ENCODE results near the gene AKR1C8.
"Not testable (repeated sequence)": the region's sequence is repeated elsewhere in the genome, so short reads cannot be mapped to it uniquely, and the experiment has no call there.

AKR1C8 gene

DNA sequence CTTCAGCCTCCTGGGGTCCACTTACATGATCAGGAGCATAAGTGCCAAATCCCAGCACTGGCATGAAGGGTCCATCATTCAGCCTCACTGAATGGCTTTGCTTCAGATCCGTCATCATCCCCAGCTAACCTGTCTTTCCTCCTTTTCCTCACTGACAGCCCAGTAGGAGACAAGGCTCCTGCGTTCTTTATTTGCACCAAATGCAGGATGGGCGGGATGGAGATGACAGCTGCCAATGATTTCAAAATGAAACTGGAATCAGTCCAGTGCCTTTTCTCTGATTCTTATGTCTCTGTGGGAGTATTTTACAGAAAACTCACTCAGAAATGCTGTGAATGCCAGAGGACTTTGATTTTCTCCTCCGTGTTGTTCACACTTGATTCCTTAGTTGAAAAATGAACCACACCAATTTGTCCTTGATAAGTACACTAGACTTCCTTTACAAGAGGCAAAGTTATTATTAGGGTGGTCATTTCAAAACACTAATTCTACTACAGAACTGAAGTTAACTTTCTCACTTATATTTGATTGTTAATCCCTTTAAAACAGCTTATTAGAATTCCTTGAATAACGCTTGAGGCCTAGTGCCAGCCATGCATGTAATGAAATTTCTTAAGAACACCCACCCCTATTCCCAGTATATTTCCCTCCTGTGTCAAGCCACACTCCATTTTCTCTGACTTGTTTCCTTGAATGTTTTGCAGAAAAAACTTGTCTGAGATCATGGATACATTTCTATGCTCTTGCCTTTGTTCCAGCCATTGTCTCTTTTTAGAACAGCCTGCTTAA is at the start of gene AKR1C8:
Gene AKR1C8 (minus strand): TSS at position 164 of the 789 bp plus-strand sequence. CDS start 46 bp downstream, at position 118.
- H3K4me1 ChIP-seq (ENCODE audit: insufficient read depth, poor library complexity, severe bottlenecking) = no peaks in the 10 kb centered on the region
- TF ChIP-seq, protein P1, sequence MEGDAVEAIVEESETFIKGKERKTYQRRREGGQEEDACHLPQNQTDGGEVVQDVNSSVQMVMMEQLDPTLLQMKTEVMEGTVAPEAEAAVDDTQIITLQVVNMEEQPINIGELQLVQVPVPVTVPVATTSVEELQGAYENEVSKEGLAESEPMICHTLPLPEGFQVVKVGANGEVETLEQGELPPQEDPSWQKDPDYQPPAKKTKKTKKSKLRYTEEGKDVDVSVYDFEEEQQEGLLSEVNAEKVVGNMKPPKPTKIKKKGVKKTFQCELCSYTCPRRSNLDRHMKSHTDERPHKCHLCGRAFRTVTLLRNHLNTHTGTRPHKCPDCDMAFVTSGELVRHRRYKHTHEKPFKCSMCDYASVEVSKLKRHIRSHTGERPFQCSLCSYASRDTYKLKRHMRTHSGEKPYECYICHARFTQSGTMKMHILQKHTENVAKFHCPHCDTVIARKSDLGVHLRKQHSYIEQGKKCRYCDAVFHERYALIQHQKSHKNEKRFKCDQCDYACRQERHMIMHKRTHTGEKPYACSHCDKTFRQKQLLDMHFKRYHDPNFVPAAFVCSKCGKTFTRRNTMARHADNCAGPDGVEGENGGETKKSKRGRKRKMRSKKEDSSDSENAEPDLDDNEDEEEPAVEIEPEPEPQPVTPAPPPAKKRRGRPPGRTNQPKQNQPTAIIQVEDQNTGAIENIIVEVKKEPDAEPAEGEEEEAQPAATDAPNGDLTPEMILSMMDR (IDR thresholded peaks at IDR 0.05; ENCODE audit: poor library complexity, severe bottlenecking) = no peak
- no peak within 1 kb of the TSS for H3K27ac ChIP-seq (ENCODE audit: poor library complexity, severe bottlenecking)
- DNase-seq (ENCODE audit: low spot score) (no peak), ATAC-seq (ENCODE audit: low read depth) (no peak)
- H3K9me3 ChIP-seq (ENCODE audit: severe bottlenecking) = no peaks in the 10 kb centered on the region
- no peak within 1 kb of the TSS for H3K4me3 ChIP-seq (ENCODE audit: severe bottlenecking)
- no peaks in the 10 kb centered on the region for H3K36me3 ChIP-seq (ENCODE audit: low read depth)
- no peaks in the 10 kb centered on the region for H3K27me3 ChIP-seq (ENCODE audit: insufficient read depth, poor library complexity, severe bottlenecking)

DNA sequence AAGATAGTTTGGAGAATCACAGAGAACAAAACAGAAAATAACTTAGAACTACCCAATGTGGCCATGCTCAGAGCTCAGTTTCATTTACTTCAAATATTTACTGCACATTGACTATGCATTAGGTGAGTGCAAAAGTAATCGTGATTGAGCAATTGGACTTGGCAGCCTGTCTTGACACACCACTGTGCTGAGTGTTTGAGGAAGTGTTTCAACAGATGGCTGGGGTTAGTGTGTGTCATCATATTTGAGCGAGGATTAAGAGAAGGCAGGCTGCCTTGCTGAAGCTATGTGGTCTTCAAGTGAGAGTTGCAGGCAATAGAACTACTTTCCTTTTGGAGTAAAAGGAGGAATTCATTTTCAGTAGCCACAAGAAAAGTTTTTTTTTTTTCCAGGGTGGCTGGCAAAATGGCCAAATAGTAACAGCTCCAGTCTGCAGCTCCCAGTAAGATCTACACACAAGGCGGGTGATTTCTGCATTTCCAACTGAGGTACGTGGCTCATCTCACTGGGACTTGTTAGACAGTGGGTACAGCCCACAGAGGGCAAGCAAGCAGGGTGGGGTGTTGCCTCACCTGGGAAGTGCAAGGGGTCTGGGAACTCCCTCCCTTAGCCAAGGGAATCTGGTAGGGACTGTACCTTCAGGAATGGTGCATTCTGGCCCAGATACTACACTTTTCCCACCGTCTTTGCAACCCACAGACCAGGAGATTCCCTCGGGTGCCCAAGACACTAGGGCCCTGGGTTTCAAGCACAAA is 49.3 kb upstream of the AKR1C8 start:
- no peaks in the 10 kb centered on the region for H3K27me3 ChIP-seq (ENCODE audit: insufficient read depth, poor library complexity, severe bottlenecking)
- peak; percentile 100 for ATAC-seq (ENCODE audit: low read depth)
- H3K9me3 ChIP-seq (ENCODE audit: severe bottlenecking) = no peaks in the 10 kb centered on the region
- no peaks in the 10 kb centered on the region for H3K36me3 ChIP-seq (ENCODE audit: low read depth)
- no peak for DNase-seq (ENCODE audit: low spot score)
- H3K4me3 ChIP-seq (ENCODE audit: severe bottlenecking) = no peak overlapping the region
- peaks cover 4% of the 10 kb centered on the region for H3K4me1 ChIP-seq (ENCODE audit: insufficient read depth, poor library complexity, severe bottlenecking)
- no peak overlapping the region for H3K27ac ChIP-seq (ENCODE audit: poor library complexity, severe bottlenecking)
- TF ChIP-seq, protein P1 (IDR thresholded peaks at IDR 0.05; ENCODE audit: poor library complexity, severe bottlenecking) = no peak

DNA sequence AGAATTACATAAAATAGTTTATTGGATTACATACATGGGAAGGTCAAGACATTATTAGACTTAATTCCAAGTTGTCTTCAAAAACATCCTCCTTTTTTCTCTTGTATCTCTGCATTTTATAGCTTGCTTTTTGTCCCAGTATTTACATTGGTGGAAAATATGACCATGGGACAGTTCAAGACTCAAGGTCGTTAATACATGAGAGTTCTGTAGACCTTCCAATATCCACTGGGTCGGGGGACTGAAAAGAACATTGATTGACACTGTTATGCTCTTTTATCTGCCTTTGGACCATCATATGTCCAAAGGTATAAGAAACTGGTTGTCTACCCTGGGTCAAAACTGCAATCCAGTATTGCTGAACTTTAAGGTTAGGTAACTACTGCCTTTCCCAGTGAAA is 48.4 kb upstream of the AKR1C8 start:
- peaks cover 4% of the 10 kb centered on the region for H3K4me1 ChIP-seq (ENCODE audit: insufficient read depth, poor library complexity, severe bottlenecking)
- H3K36me3 ChIP-seq (ENCODE audit: low read depth) = no peaks in the 10 kb centered on the region
- no peak overlapping the region for H3K27ac ChIP-seq (ENCODE audit: poor library complexity, severe bottlenecking)
- TF ChIP-seq, protein P1 (IDR thresholded peaks at IDR 0.05; ENCODE audit: poor library complexity, severe bottlenecking) = no peak
- no peaks in the 10 kb centered on the region for H3K27me3 ChIP-seq (ENCODE audit: insufficient read depth, poor library complexity, severe bottlenecking)
- H3K4me3 ChIP-seq (ENCODE audit: severe bottlenecking) = no peak overlapping the region
- DNase-seq (ENCODE audit: low spot score) (no peak), ATAC-seq (ENCODE audit: low read depth) (no peak)
- no peaks in the 10 kb centered on the region for H3K9me3 ChIP-seq (ENCODE audit: severe bottlenecking)

DNA sequence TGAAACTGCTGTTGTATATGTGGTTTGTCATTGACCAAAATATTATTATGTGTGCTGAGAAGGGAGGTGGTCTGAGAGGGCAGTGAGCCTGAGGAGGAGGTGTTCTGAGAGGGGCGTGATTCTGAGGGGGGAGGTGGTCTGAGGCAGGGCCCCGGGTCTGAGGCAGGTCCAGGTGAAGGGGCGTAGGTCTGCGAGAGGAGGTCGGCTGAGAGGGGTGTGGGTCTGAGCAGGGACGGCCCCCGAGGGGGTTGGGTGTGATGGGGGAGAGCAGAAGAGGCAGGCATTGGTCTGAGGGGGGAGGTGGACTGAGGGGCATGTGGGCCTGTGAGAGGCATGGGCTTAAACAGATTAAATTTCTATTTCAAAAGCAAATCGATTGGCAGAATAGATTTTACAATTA is 44.1 kb upstream of the AKR1C8 start:
- DNase-seq (ENCODE audit: low spot score) = no peak
- Histone ChIP-seq H3K36me3 (ENCODE audit: low read depth) (no peaks in the 10 kb centered on the region), H3K27me3 (ENCODE audit: insufficient read depth, poor library complexity, severe bottlenecking) (no peaks in the 10 kb centered on the region), H3K4me3 (ENCODE audit: severe bottlenecking) (no peak overlapping the region), H3K27ac (ENCODE audit: poor library complexity, severe bottlenecking) (no peak overlapping the region), H3K4me1 (ENCODE audit: insufficient read depth, poor library complexity, severe bottlenecking) (no peaks in the 10 kb centered on the region), H3K9me3 (ENCODE audit: severe bottlenecking) (no peaks in the 10 kb centered on the region)
- ATAC-seq (ENCODE audit: low read depth) = no peak
- TF ChIP-seq, protein P1 (IDR thresholded peaks at IDR 0.05; ENCODE audit: poor library complexity, severe bottlenecking) = no peak

DNA sequence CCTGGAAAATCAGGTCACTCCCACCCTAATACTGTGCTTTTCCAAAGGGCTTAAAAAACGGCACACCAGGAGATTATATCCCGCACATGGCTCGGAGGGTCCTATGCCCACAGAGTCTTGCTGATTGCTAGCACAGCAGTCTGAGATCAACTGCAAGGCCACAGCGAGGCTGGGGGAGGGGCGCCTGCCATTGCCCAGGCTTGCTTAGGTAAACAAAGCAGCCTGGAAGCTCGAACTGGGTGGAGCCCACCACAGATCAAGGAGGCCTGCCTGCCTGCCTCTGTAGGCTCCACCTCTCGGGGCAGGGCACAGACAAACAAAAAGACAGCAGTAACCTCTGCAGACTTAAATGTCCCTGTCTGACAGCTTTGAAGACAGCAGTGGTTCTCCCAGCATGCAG is 38.0 kb upstream of the AKR1C8 start:
- not testable (repeated sequence) for H3K9me3 ChIP-seq (ENCODE audit: severe bottlenecking); H3K27ac ChIP-seq (ENCODE audit: poor library complexity, severe bottlenecking); H3K4me1 ChIP-seq (ENCODE audit: insufficient read depth, poor library complexity, severe bottlenecking); H3K36me3 ChIP-seq (ENCODE audit: low read depth); H3K27me3 ChIP-seq (ENCODE audit: insufficient read depth, poor library complexity, severe bottlenecking); DNase-seq (ENCODE audit: low spot score); H3K4me3 ChIP-seq (ENCODE audit: severe bottlenecking); ATAC-seq (ENCODE audit: low read depth)
